ENCODE results near the gene CLEC2A.
"Not testable (repeated sequence)": the region's sequence is repeated elsewhere in the genome, so short reads cannot be mapped to it uniquely, and the experiment has no call there.

The CLEC2A gene

GRCh38 chr12:9932270-9932669 is at the start of gene CLEC2A:
TSS of gene CLEC2A (minus strand) at chr12:9932370. CDS start at chr12:9932329, 41 bp downstream.
- no peak for DNase-seq

- DNase-seq = no peak
Measured at GRCh38 chr12:9980126-9980525, 48.0 kb upstream of the CLEC2A start.

GRCh38 chr12:9977916-9978315 is 45.7 kb upstream of the CLEC2A start:
- DNase-seq = no peak

GRCh38 chr12:9976626-9977025 is 44.5 kb upstream of the CLEC2A start:
- DNase-seq = not testable (repeated sequence)

GRCh38 chr12:9975614-9976013 is 43.4 kb upstream of the CLEC2A start:
- DNase-seq = no peak

GRCh38 chr12:9974731-9975130 is 42.6 kb upstream of the CLEC2A start:
- DNase-seq = not testable (repeated sequence)

GRCh38 chr12:9973949-9974348 is 41.8 kb upstream of the CLEC2A start:
- no peak for DNase-seq

GRCh38 chr12:9971181-9971580 is 39.0 kb upstream of the CLEC2A start, which contains the start of gene CLEC12A:
TSS of gene CLEC12A (plus strand) at chr12:9971409. CDS start at chr12:9971597, 188 bp downstream.
- DNase-seq = no peak

- no peak for DNase-seq
Measured at GRCh38 chr12:9969673-9970072, 37.5 kb upstream of the CLEC2A start.

- DNase-seq = no peak
Measured at GRCh38 chr12:9961901-9962300, 29.7 kb upstream of the CLEC2A start.

GRCh38 chr12:9961106-9961505 is 28.9 kb upstream of the CLEC2A start:
- DNase-seq = no peak

- DNase-seq = no peak
Measured at GRCh38 chr12:9960590-9960989, 28.4 kb upstream of the CLEC2A start.

- DNase-seq = no peak
Measured at GRCh38 chr12:9957834-9958233, 25.7 kb upstream of the CLEC2A start.

- DNase-seq = not testable (repeated sequence)
Measured at GRCh38 chr12:9952954-9953729, 21.0 kb upstream of the CLEC2A start.

- DNase-seq = no peak
Measured at GRCh38 chr12:9951026-9951675, 19.0 kb upstream of the CLEC2A start.

- DNase-seq = no peak
Measured at GRCh38 chr12:9948606-9949296, 16.6 kb upstream of the CLEC2A start.

- no peak for DNase-seq
Measured at GRCh38 chr12:9947674-9948073, 15.5 kb upstream of the CLEC2A start.

- no peak for DNase-seq
Measured at GRCh38 chr12:9944391-9944790, 12.2 kb upstream of the CLEC2A start.

- DNase-seq = no peak
Measured at GRCh38 chr12:9943240-9943639, 11.1 kb upstream of the CLEC2A start.

GRCh38 chr12:9941838-9942237 is 9.7 kb upstream of the CLEC2A start:
- DNase-seq = no peak

- DNase-seq = no peak
Measured at GRCh38 chr12:9940375-9940774, 8.2 kb upstream of the CLEC2A start.

GRCh38 chr12:9936591-9936990 is 4.4 kb upstream of the CLEC2A start:
- DNase-seq = no peak

GRCh38 chr12:9935026-9935425 is 2.9 kb upstream of the CLEC2A start:
- DNase-seq = no peak

GRCh38 chr12:9933958-9934357 is 1.8 kb upstream of the CLEC2A start:
- DNase-seq = no peak

All from activated CD4-positive, alpha-beta T cell treated with anti-CD3 and anti-CD28 coated beads, Interleukin-2, amount 50 U/mL, for 1 hour (primary cell).